Left ventricle myocardium superior (tissue), 1 donor: ENCODE measurements around the gene MDFIC2. TPM values are rescaled to one million over a fixed set of nuclear protein-coding genes. Genes with fewer than 3 reads are reported as not detected.

ENCODE experiments used
- ATAC-seq: fragments of 200-7000 bp; cut with Tn5 transposase; one replicate; pipeline ENCODE4 v1.9.1; 2020; ENCODE audit warnings: mild to moderate bottlenecking, moderate library complexity
- DNase-seq: peaks from one replicate; pipeline ENCODE4 v3.0.0-alpha.2; 2020
- intact Hi-C: fragments of 100-400 bp; cut with micrococcal nuclease; formaldehyde crosslinking; loops from one replicate; pipeline ENCODE4 v1.11.0; 2022
- total RNA-seq: library from RNA; stranded (reverse); fragmentation: NEBNext Ultra II Directional; extraction: Animal tissue kit (Norgen Biotek cat#: 25700); gene quantifications from one replicate; pipeline ENCODE4 v1.2.1, GENCODE V29; 2021
- donor health status: DM: no; HTN: yes; CAD: no; lungs with severe emphysema.

MDFIC2 gene
- total RNA-seq, 1 donor from 2014 or later: not detected

- no peak for ATAC-seq
- intact Hi-C loops: no loop called here
Observed at GRCh38 chr3:70189884-70190473, 122.5 kb downstream of the MDFIC2 start.

DNA sequence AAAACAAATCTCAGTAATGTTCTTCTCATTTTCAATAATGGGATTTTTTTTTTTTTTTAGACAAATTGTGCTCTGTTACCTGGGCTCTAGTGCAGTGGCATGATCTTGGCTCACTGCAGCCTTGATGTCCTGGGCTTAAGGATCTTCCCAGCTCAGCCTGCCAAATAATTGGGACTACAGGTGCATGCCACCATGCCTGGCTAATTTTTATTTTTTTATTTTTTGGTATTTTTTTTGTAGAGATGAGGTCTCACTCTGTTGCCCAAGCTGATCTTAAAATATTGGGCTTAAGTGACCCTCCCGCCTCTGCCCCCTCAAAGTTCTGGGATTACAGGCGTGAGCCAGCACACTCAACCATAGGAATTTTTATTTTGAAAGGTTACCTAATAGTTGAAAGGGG, 126.2 kb downstream of the MDFIC2 start:
- intact Hi-C loops: no loop called here
- DNase-seq (no peak), ATAC-seq (no peak)

More at GRCh38 chr3:70189884-70190473, 122.5 kb downstream of the MDFIC2 start:
- no peak for DNase-seq

- no peak for ATAC-seq
- intact Hi-C loops: no loop called here
- no peak for DNase-seq
Observed at GRCh38 chr3:70185661-70186060, 126.8 kb downstream of the MDFIC2 start.

DNA sequence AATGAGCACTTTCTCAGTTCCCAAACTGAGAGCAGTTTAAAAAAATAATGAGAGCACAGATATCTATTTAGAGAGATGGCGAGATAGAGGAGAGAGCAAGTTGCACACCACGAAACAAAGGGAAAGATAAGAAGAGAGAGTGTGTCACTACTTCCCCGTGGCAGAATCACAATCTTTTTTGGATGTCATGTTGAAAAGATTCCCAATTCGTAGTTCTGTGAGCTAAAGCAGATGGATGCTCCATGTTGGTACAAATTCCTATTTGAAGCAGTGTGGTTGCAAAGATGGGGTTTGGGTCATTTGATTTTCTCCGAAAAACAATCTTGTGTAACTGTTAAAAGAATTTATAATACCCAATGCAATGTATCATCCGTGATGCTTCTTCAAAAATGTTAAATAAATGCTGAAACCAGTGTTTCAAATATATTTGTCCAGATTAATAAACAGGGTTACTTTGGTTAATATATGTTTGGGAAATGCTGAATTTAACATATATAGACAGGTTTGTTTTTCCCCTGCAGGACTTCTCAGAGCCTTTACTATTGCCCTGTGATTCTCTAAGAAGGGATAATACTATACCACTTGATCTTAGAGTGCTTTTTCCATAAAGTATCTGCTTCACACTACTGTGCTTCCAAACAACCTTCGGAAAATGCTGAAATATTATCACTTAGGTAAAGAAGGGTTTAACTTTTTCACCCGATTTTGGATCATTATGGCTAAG, 128.5 kb downstream of the MDFIC2 start:
- no peak for DNase-seq
- intact Hi-C loops: no loop called here
- ATAC-seq: no peak

DNA sequence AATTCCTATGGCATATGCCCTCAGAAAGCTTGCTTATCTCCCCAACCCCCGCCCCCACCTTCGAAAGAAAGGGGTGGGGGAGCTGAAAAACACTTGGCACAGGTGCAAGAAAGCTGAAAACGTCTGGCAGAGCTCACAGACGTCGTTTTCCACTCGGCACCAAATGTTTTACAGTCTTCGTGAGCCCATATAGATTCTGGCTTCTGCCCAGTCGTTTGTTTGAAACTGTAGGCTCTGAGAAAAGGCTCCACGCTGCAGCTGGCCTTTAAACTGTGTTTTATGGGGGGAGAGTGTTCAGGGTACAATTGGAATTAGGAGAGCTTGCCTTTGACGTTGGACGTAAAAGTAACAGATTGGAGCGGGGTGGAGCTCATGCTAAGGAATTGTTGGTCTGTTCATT, 130.3 kb downstream of the MDFIC2 start:
- ATAC-seq (no peak), DNase-seq (no peak)
- intact Hi-C loops: no loop called here

- ATAC-seq: no peak
- no peak for DNase-seq
- intact Hi-C loops: no loop called here
Observed at GRCh38 chr3:70180664-70181063, 131.8 kb downstream of the MDFIC2 start.

- no peak for DNase-seq
- no peak for ATAC-seq
- intact Hi-C loops: no loop called here
Observed at GRCh38 chr3:70179111-70179510, 133.3 kb downstream of the MDFIC2 start.

DNA sequence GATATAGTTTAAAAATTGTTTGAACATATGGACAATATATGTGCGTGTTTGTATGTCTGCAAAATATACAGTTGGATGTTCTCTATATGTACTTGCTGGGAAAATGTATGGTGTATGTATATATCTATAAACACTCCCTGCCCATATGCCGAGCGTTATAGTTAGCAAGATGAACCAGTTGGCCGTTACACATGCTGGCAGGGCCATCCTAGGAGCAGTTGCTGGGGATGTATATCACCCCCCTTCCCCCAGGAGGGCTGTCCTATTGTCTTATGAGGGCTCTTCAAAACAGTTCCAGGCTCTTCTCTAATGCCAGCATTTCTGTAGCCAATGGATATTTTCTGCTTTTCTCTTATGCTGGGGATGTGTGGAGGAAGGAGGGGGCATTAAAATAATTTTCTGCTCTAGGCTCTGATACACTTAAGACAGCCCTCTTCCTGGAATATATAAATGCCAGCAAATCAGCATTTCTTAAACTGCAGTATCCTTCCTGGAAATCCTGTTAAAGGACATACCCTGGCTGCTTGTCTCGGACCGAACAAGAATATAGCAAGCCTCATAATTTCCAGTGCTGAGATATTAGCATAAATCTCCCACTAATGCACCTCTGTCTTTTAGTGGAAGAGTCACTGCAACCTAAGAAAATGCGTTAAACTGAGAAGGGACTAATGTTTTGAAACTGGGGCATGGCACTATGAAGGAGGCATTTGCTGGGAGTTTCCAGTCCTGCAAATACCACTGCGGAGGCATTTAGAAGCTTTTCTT, 134.4 kb downstream of the MDFIC2 start:
- no peak for ATAC-seq
- no peak for DNase-seq
- intact Hi-C loops: no loop called here

DNA sequence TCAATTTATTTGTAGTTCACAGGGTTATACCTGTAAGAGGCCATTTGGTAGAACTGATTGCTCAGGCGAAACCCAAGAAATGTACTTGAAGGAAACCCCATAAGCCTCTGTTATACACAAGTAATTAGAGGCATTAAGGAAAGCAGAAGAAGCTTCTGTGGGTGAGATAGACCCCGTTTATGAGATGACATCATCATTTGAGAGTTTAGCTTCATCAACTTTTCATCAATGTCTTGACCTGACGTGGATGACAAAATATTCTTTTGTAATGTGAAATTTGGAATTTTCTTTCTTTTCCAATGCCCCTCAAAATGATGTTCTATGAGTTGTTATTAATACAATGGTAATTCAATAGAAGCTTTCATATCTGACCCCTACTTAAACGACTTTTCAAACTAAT, 136.2 kb downstream of the MDFIC2 start:
- DNase-seq (no peak), ATAC-seq (no peak)
- intact Hi-C loops: no loop called here

- ATAC-seq: no peak
- no peak for DNase-seq
- intact Hi-C loops: no loop called here
Observed at GRCh38 chr3:70156808-70157207, 155.6 kb downstream of the MDFIC2 start.

GRCh38 chr3:70150599-70150998, 161.8 kb downstream of the MDFIC2 start:
- intact Hi-C loops: no loop called here
- DNase-seq (no peak), ATAC-seq (no peak)

DNA sequence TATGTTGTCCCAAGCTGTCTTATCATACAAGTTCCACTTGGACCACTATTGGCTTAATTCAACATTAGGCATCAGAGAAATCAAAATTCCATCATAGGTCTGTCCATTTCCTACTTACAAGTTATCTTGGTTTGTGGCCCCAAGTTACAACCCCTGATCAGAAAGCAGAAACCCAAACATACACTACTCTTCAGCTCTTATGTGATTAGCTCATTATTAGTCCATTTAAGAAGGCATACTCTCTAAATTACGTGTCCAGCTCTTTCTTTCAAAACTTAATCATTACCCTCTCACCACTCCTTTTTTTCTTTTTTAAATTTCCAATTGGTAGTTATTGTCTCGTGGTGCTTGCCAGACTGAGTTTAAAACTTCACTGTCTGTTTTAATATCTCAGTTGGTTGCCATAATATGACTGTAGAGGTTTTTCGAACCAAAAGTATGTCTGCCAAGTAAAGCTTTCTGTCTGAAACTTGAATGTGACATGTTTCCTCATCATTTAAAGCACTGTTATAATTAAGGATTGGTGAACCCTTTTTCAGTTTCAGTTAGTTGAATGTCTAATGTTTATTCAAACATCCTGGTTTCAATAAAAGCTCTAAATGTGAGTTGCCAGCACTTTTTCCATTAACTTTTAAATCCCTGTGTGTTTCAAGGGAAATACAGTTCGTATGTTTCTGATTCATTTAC, 162.6 kb downstream of the MDFIC2 start:
- no peak for ATAC-seq

More for the DNA sequence above, 162.6 kb downstream of the MDFIC2 start:
- DNase-seq: no peak
- intact Hi-C loops: no loop called here
